AG10803 (cell line): ENCODE results near the gene ANKRD40.

Source experiments
- DNase-seq: peaks from one replicate; pipeline ENCODE4 v3.0.0; 2010; ENCODE audit warnings: low read depth
- H3K4me3 ChIP-seq: 2 replicates; pipeline ENCODE4 v1.5.1; 2011; ENCODE audit warnings: mild to moderate bottlenecking, low read length, control low read depth
- CTCF ChIP-seq: conservative IDR thresholded peaks from 2 replicates; pipeline ENCODE4 v1.5.1; 2011; ENCODE audit warnings: mild to moderate bottlenecking, low read length, control low read depth, inconsistent platforms

The ANKRD40 gene

GRCh38 chr17:50672831-50673551, 34.7 kb downstream of the ANKRD40 start:
- DNase-seq: no peak
- H3K4me3 ChIP-seq: no peak overlapping the region
- no peak for TF ChIP-seq CTCF

- no peak overlapping the region for H3K4me3 ChIP-seq
Observed at GRCh38 chr17:50672071-50672470, 35.6 kb downstream of the ANKRD40 start.

GRCh38 chr17:50668838-50669581, 38.7 kb downstream of the ANKRD40 start:
- no peak overlapping the region for H3K4me3 ChIP-seq
- DNase-seq: no peak

More at GRCh38 chr17:50672071-50672470, 35.6 kb downstream of the ANKRD40 start:
- TF ChIP-seq CTCF: no peak
- no peak for DNase-seq

GRCh38 chr17:50668025-50668837, 39.5 kb downstream of the ANKRD40 start:
- no peak overlapping the region for H3K4me3 ChIP-seq
- DNase-seq: peak; percentile 52
- TF ChIP-seq CTCF: no peak

More at GRCh38 chr17:50668838-50669581, 38.7 kb downstream of the ANKRD40 start:
- no peak for TF ChIP-seq CTCF

- no peak for DNase-seq
- H3K4me3 ChIP-seq: no peak overlapping the region
- TF ChIP-seq CTCF: no peak
Observed at GRCh38 chr17:50667259-50668024, 40.3 kb downstream of the ANKRD40 start.

GRCh38 chr17:50666316-50666715, 41.4 kb downstream of the ANKRD40 start:
- H3K4me3 ChIP-seq: no peak overlapping the region
- TF ChIP-seq CTCF: no peak
- no peak for DNase-seq
